Coronary artery (tissue), 2 donors: Measurements from ENCODE around the gene NANOS2.

Source experiments
- DNase-seq: peaks from one replicate; pipeline ENCODE4 v3.0.0-alpha.2; 2017; ENCODE audit warnings: low spot score
- H3K27ac ChIP-seq, 2 donors: fragments of 200-600 bp; sonication (generic); one replicate each; pipeline ENCODE4 v1.5.1; 2016 to 2019
- H3K4me3 ChIP-seq: fragments of 200-600 bp; sonication (generic); 2 replicates; pipeline ENCODE4 v1.5.1; 2016; ENCODE audit warnings: mild to moderate bottlenecking, moderate library complexity
- CTCF ChIP-seq: fragments of 200-600 bp; sonication (generic); IDR thresholded peaks from one replicate; pipeline ENCODE4 v1.5.1; 2019; ENCODE audit warnings: antibody characterized with exemption

Gene NANOS2

DNA sequence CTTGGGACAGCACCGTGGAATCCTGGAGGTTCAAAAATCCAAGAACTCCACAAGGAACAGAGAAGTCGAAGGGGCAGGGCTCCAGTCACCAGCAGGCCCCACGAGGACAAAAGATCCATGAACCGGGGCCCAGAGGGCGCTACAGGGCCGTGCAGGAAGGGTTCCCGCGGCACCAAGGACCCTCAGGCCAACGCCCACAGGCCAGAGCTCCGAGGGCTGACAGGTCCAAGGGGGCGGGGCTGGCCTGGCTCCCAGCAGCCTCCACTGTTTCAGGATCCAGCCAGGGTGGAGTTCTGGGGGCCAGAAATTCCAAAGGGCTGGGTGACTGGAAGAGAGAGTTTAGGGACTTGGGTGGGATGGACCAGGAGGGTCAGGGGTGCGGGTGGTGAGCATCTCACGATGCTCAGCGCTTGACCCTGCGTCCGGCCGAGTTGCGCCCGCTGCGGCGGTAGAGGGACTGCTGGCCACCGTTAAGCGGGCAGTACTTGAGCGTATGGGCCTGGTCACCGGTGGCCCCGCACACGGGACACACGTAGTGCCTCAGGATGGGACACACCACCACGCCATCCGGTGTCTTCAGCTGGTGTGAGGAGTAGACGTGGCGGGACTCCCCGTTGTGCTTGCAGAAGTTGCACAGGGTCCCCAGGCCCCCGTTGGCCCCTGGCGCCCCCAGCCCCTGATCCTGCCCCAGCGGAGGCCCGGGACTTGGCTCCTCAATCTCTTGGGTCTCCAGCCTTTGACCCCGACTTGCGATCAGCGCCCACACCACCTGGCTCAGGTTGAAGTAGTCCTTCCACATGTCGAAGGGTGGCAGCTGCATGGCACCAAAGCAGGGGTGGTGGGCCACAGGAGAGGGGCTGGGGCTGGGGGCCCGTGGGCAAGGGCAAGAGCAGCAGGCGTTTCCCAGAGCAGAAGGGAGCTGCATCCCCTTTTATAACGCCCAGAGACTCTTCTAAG lies at the start of gene NANOS2:
Gene NANOS2, minus strand, starts transcription at position 905 of the 957 bp plus-strand sequence. Its CDS starts 85 bp downstream, at position 820.
- TF ChIP-seq CTCF: no peak
- H3K27ac ChIP-seq: no peak within 1 kb of the TSS
- no peak within 1 kb of the TSS for H3K4me3 ChIP-seq
- DNase-seq: no peak

GRCh38 chr19:45962021-45962420 lies 47.4 kb upstream of the NANOS2 start:
- no peak for TF ChIP-seq CTCF
- DNase-seq: no peak
- Histone ChIP-seq H3K4me3 (no peak overlapping the region), H3K27ac (no peak overlapping the region)

DNA sequence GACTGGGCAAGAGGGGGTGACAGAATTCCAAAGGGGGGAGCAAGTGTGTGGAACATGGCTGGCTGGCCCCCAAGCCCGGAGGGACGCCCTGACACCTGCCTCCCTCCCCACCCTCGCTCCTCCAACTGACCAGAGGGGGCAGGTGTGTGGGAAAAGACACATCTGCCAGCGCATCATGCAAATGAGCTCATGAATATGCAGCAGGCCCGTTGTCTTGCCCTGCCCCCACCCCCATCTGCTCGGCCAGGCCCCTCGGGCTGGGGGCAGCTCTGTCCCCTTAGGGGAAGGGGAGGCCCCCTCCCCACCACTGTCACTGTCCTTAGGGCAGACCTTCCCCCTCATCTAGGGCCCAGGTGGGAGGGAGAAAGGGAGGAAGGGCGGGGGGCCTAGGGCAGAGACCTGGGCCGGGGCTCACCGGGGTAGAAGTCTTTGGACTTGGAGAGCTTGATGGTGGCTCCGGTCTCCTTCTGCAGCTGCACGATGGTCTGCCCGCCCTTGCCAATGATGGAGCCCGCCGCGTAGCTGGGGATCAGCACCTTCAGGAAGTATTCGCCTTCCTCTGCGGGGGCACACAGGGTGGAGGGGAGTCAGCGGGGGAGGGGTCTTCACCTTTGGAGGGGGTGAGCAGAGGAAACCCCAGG lies 46.1 kb upstream of the NANOS2 start:
- TF ChIP-seq CTCF: no peak
- H3K4me3 ChIP-seq: no peak overlapping the region
- peak overlapping the region in 1 of 2 donors; percentile 7 for H3K27ac ChIP-seq
- DNase-seq: no peak

DNA sequence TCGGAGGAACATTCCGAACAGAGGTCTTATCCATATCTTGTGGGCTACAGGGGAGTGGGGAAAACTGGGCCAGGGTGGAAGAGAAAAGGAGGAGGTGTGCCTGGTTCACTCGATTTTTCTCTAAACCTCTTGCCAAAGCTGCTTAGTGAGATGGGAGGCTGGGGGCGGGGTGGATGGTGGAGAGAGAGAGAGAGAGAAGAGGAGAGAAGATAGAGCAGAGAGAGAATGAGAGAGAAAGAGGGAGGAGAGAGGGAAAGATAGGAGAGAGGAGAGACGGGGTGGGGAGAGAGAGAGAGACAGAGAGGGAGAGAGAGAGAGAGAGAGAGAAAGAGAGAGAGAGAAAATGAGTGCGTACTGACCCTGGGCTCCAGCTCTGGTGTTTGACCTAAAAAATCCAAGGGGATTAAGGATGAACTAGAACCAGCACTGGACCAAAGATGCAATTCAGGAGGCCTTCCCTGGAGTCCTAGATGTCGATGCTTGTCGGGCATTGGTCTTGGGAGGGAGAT lies 45.0 kb upstream of the NANOS2 start:
- Histone ChIP-seq H3K27ac (peak overlapping the region in 1 of 2 donors; percentile 22), H3K4me3 (no peak overlapping the region)
- DNase-seq: no peak
- no peak for TF ChIP-seq CTCF

GRCh38 chr19:45958769-45959516 lies 44.4 kb upstream of the NANOS2 start:
- no peak for DNase-seq
- Histone ChIP-seq H3K4me3 (no peak overlapping the region), H3K27ac (peak overlapping the region in 1 of 2 donors; percentile 22)
- TF ChIP-seq CTCF: no peak

- peak overlapping the region in 1 of 2 donors; percentile 22 for H3K27ac ChIP-seq
- no peak for TF ChIP-seq CTCF
Observed at GRCh38 chr19:45958320-45958719, 43.7 kb upstream of the NANOS2 start.

More at GRCh38 chr19:45958320-45958719, 43.7 kb upstream of the NANOS2 start:
- H3K4me3 ChIP-seq: no peak overlapping the region
- DNase-seq: no peak
